Measurements from ENCODE around the gene MBOAT1. TPM values are rescaled to one million over a fixed set of nuclear protein-coding genes. Genes with fewer than 3 reads are reported as not detected.

Gene MBOAT1
- total and polyA plus RNA-seq, 12 donors = 1.5 to 7.9 (median 3.8) TPM

DNA sequence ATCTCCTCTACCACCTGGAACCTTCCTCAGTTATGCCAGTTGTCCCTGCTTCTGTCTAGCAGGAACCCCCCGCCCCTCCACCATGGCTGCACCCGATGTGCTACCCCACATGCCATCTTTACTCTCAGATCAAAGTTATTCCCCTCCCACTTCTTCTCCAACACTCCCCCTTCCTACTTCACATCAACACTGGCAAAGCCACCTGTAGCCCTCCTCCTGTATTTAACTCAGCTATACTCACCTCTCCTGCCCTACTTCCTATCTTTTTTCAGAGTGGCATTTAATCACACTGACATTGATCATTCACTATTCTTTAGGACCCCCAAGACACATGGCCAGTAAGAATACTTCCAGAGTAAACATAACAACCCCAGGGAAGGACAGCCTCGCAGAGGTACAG lies 84.3 kb downstream of the MBOAT1 start:
- 65 to 95% methylated on average over 3 of the region's 3 CpGs for WGBS, 2 donors
- no peak for TF ChIP-seq CTCF (IDR thresholded peaks at IDR 0.05)
- DNase-seq = no peak
- Histone ChIP-seq H3K4me3 (no peak overlapping the region), H3K36me3 (peaks cover 0 to 48% (median 0%) of the 10 kb centered on the region in 9 donors), H3K27ac (no peak overlapping the region), H3K27me3 (no peaks in the 10 kb centered on the region), H3K9me3 (no peaks in the 10 kb centered on the region), H3K4me1 (peaks cover 0 to 26% (median 10%) of the 10 kb centered on the region in 9 donors)
- intact Hi-C loops (cut with DNase I) = loop anchor here in 7 of 10 donors (5.0 to 10.0 kb wide), 4 partner anchors 36 to 87 kb away; partner anchors contain the start of gene MBOAT1 (in 6 of the 7)
- no peak for ATAC-seq

- H3K4me1 ChIP-seq = peaks cover 0 to 26% (median 10%) of the 10 kb centered on the region in 9 donors
- TF ChIP-seq CTCF (IDR thresholded peaks at IDR 0.05) = peak; percentile 81 to 97 (median 93)
- no peaks in the 10 kb centered on the region for H3K27me3 ChIP-seq
- no peaks in the 10 kb centered on the region for H3K9me3 ChIP-seq
- DNase-seq = peak; percentile 51 to 76
- intact Hi-C loops (cut with DNase I) = loop anchor here in 7 of 10 donors (2.0 to 10.0 kb wide), 5 partner anchors 35 to 88 kb away; partner anchors contain the start of gene MBOAT1 (in 7 of the 7)
- peaks cover 0 to 53% (median 0%) of the 10 kb centered on the region in 9 donors for H3K36me3 ChIP-seq
- ATAC-seq = peak; percentile 74 to 96 (median 92)
- peak overlapping the region in 3 of 10 donors; percentile 8 to 36 (median 10) for H3K27ac ChIP-seq
- whole genome bisulfite sequencing, 2 donors = 38 to 39% methylated on average over 18 of the region's 18 CpGs
- no peak overlapping the region for H3K4me3 ChIP-seq
These were observed 85.2 kb downstream of the MBOAT1 start for GRCh38 chr6:20126789-20127653.

GRCh38 chr6:20126102-20126752 lies 86.0 kb downstream of the MBOAT1 start:
- Histone ChIP-seq H3K4me1 (peaks cover 0 to 26% (median 10%) of the 10 kb centered on the region in 9 donors), H3K9me3 (no peaks in the 10 kb centered on the region), H3K36me3 (peaks cover 0 to 54% (median 0%) of the 10 kb centered on the region in 9 donors), H3K27ac (peak overlapping the region in 1 of 10 donors; percentile 36), H3K4me3 (no peak overlapping the region), H3K27me3 (no peaks in the 10 kb centered on the region)
- TF ChIP-seq CTCF (IDR thresholded peaks at IDR 0.05) = no peak
- no peak for DNase-seq
- 82 to 83% methylated on average over 3 of the region's 3 CpGs for WGBS, 2 donors
- peak in 1 of 8 donors; percentile 21 for ATAC-seq
- intact Hi-C loops (cut with DNase I) = loop anchor here in 7 of 10 donors (2.0 to 10.0 kb wide), 5 partner anchors 34 to 89 kb away; partner anchors contain the start of gene MBOAT1 (in 7 of the 7)

DNA sequence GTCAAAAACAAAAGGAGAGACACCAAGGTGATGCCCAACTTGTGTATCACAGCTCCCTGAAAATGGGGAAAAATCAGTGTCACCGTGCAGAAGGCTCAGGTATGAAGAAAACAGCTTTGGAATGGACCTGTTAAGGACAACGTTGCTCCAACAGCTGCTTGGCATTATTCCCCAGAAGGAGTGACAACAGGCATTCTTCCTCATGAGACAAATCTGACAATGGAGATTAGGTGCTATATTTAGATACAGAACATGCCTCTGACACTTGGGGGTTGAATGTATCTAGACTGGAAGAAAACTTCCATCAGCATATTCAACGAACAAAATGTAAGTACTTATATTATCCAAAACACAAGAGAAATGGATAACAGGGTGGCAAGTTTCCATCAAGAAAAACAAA lies 87.7 kb downstream of the MBOAT1 start:
- Histone ChIP-seq H3K4me3 (no peak overlapping the region), H3K36me3 (peaks cover 0 to 58% (median 0%) of the 10 kb centered on the region in 9 donors), H3K4me1 (peaks cover 0 to 26% (median 10%) of the 10 kb centered on the region in 9 donors), H3K9me3 (no peaks in the 10 kb centered on the region), H3K27ac (no peak overlapping the region), H3K27me3 (no peaks in the 10 kb centered on the region)
- WGBS, 2 donors = 22 to 32% methylated on average over 3 of the region's 3 CpGs
- no peak for ATAC-seq
- intact Hi-C loops (cut with DNase I) = loop anchor here in 1 of 10 donors (10.0 kb wide), 1 partner anchor 90 kb away; the partner anchor contains the start of gene MBOAT1
- DNase-seq = no peak
- TF ChIP-seq CTCF (IDR thresholded peaks at IDR 0.05) = no peak

Measured in heart right ventricle (tissue), 16 donors.